A673 (cell line): ENCODE results near the gene INTS4.
"Not testable (repeated sequence)": the region's sequence is repeated elsewhere in the genome, so short reads cannot be mapped to it uniquely, and the experiment has no call there.

Experiments used
- EZH2 ChIP-seq: fragments of 200-600 bp; sonication (generic); IDR thresholded peaks from 2 replicates; pipeline ENCODE4 v1.6.1; 2017; ENCODE audit warnings: borderline replicate concordance, low read depth, mild to moderate bottlenecking, mixed read lengths, antibody characterized with exemption, low read length; ENCODE audit not compliant: poor library complexity, severe bottlenecking
- TF ChIP-seq, protein P1 (sequence below): fragments of 300-800, 200-600 bp; sonication (generic); conservative IDR thresholded peaks from 2 replicates; pipeline ENCODE4 v1.5.1; 2017; ENCODE audit warnings: low read depth, mild to moderate bottlenecking, antibody characterized with exemption, low read length, moderate library complexity, mixed read lengths

DNA sequence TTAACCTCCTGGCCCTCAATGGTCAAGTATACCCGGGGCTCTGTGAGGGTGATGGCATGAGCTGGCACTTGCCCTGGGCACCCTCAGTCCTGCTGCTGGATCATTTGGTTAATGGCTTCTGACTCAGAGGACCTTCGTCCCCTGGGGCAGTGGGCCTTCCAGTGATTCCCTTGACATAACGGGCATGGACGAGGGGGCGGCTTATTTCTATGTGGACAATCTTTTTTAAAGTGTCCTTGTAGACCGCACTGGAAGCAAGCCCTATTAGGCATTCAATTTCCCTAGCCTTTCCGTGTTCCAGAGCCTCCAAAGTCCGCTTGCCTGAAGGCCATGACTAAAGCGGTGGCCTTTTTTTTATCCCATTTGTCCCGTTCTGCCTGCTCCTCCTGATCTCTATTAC, 133.0 kb downstream of the INTS4 start:
- TF ChIP-seq, protein P1, sequence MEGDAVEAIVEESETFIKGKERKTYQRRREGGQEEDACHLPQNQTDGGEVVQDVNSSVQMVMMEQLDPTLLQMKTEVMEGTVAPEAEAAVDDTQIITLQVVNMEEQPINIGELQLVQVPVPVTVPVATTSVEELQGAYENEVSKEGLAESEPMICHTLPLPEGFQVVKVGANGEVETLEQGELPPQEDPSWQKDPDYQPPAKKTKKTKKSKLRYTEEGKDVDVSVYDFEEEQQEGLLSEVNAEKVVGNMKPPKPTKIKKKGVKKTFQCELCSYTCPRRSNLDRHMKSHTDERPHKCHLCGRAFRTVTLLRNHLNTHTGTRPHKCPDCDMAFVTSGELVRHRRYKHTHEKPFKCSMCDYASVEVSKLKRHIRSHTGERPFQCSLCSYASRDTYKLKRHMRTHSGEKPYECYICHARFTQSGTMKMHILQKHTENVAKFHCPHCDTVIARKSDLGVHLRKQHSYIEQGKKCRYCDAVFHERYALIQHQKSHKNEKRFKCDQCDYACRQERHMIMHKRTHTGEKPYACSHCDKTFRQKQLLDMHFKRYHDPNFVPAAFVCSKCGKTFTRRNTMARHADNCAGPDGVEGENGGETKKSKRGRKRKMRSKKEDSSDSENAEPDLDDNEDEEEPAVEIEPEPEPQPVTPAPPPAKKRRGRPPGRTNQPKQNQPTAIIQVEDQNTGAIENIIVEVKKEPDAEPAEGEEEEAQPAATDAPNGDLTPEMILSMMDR = not testable (repeated sequence)
- TF ChIP-seq EZH2 = not testable (repeated sequence)
